ENCODE measurements around the gene CSNK1D. TPM values are rescaled to one million over a fixed set of nuclear protein-coding genes. Genes with fewer than 3 reads are reported as not detected.
A peak's percentile ranks its signal among the peaks of the same experiment; 100 is the strongest.
"Not testable (repeated sequence)": the region's sequence is repeated elsewhere in the genome, so short reads cannot be mapped to it uniquely, and the experiment has no call there.

The CSNK1D gene
- total RNA-seq, 2 donors from 2014 or later: 37.6 to 116 TPM

DNA sequence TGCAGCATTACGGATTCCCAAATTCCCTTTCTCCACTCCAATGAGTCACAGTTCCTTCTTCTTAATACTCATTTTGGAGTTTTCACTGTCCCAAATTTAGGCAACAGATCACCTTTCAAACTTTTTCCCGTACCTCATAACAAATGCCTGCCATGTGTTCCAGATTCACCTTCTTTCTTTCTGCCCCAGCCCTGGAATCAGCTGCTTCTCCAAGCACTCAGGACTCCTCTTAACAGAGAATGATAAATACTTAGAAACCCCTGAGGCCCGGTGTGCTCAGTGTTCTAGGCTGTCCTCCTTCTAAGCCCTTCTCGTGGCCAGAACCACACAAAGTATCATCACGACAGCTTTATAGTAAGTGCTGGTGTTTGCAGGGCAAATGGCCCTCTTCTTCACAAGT, 14.9 kb downstream of the CSNK1D start:
- DNase-seq: no peak
- Histone ChIP-seq H3K4me1 (peaks cover under 1% of the 10 kb centered on the region), H3K27me3 (no peaks in the 10 kb centered on the region), H3K27ac (no peak overlapping the region), H3K9me3 (no peaks in the 10 kb centered on the region), H3K36me3 (replicated peaks in 1 of 2; ENCODE audit: insufficient read depth in 1 of 2, low read depth in 2 of 2) (peaks cover 9 to 35% of the 10 kb centered on the region in 2 donors), H3K4me3 (no peak overlapping the region)
- WGBS, 2 donors: 77 to 79% methylated on average over 5 of the region's 5 CpGs
- no peak for ATAC-seq
- no peak for TF ChIP-seq POLR2A (IDR thresholded peaks at IDR 0.05)
- TF ChIP-seq, protein P1, sequence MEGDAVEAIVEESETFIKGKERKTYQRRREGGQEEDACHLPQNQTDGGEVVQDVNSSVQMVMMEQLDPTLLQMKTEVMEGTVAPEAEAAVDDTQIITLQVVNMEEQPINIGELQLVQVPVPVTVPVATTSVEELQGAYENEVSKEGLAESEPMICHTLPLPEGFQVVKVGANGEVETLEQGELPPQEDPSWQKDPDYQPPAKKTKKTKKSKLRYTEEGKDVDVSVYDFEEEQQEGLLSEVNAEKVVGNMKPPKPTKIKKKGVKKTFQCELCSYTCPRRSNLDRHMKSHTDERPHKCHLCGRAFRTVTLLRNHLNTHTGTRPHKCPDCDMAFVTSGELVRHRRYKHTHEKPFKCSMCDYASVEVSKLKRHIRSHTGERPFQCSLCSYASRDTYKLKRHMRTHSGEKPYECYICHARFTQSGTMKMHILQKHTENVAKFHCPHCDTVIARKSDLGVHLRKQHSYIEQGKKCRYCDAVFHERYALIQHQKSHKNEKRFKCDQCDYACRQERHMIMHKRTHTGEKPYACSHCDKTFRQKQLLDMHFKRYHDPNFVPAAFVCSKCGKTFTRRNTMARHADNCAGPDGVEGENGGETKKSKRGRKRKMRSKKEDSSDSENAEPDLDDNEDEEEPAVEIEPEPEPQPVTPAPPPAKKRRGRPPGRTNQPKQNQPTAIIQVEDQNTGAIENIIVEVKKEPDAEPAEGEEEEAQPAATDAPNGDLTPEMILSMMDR (IDR thresholded peaks at IDR 0.05): no peak
- intact Hi-C loops (cut with DNase I): no loop called here

GRCh38 chr17:82257473-82257872, 16.0 kb downstream of the CSNK1D start:
- ATAC-seq (peak; percentile 62), DNase-seq (peak in 1 of 4 donors; percentile 58)
- Histone ChIP-seq H3K4me1 (no peaks in the 10 kb centered on the region), H3K36me3 (replicated peaks in 1 of 2; ENCODE audit: insufficient read depth in 1 of 2, low read depth in 2 of 2) (peaks cover 12 to 44% of the 10 kb centered on the region in 2 donors), H3K27me3 (no peaks in the 10 kb centered on the region), H3K27ac (no peak overlapping the region), H3K9me3 (no peaks in the 10 kb centered on the region), H3K4me3 (no peak overlapping the region)
- no peak for TF ChIP-seq POLR2A (IDR thresholded peaks at IDR 0.05)
- TF ChIP-seq, protein P1 (IDR thresholded peaks at IDR 0.05): no peak
- intact Hi-C loops (cut with DNase I): no loop called here
- 69 to 73% methylated on average over 10 of the region's 10 CpGs for WGBS, 2 donors

DNA sequence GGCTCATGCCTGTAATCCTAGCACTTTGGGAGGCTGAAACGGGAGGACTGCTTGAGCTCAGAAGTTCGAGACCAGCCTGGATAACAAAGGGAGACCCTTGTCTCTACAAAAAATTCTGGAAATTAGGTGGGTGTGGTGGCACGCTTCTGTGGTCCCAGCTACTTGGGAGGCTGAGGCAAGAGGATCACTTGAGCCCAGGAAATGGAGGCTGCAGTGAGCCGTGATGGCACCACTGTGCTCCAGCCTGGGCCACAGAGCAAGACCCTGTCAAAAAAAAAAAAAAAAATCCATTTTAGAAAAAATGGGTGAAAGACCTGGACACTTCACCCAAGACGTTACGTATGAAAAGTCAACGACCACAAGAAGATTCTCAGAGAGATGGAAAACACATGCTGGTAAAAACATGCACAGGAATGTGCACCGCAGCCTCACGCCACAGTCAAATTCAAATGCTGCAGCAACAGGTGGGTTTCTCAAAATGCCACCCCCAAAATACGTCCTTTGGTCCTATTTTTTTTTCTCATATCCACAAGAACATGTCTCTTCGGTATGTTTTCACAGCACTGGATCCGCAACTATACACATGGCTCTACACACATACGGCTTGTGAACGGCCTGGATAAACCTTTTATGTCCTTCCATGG, 17.1 kb downstream of the CSNK1D start:
- ATAC-seq (no peak), DNase-seq (no peak)
- no peak overlapping the region for H3K27ac ChIP-seq
- no peak overlapping the region for H3K4me3 ChIP-seq
- no peaks in the 10 kb centered on the region for H3K27me3 ChIP-seq
- no peaks in the 10 kb centered on the region for H3K9me3 ChIP-seq
- TF ChIP-seq POLR2A (IDR thresholded peaks at IDR 0.05): no peak
- TF ChIP-seq, protein P1 (IDR thresholded peaks at IDR 0.05): no peak
- intact Hi-C loops (cut with DNase I): no loop called here
- no peaks in the 10 kb centered on the region for H3K4me1 ChIP-seq
- H3K36me3 ChIP-seq (replicated peaks in 1 of 2; ENCODE audit: insufficient read depth in 1 of 2, low read depth in 2 of 2): peaks cover 24 to 49% of the 10 kb centered on the region in 2 donors
- WGBS, 2 donors: 90 to 93% methylated on average over 14 of the region's 14 CpGs

DNA sequence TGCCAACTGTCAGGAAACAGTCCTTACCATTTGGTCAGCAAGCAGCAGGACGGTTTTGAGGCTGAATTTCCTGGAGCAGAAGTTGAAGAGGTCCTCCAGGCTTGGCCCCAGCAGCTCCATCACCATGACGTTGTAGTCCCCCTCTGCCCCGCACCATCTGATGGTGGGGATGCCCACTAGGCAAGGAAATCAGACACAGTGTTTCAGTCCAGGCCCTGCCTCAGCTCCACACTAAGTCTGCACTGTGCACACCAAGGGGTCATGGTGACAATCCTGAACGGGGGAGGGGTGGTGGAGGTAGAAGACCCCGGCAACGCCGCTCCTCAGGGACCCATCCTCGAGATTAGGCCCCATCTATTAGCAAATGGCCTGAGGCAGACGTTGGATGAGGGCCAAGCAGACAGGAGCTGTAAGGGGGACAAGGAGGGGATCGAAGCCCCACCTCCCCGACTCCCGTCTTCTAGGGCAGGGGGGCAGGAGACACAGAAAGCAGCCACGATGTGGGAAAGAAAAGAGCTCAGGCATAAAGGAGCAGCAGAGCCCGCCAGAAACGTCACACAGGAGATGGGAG, 18.0 kb downstream of the CSNK1D start:
- H3K4me3 ChIP-seq: no peak overlapping the region
- no peaks in the 10 kb centered on the region for H3K4me1 ChIP-seq
- DNase-seq (no peak), ATAC-seq (no peak)
- intact Hi-C loops (cut with DNase I): no loop called here
- peaks cover 32 to 50% of the 10 kb centered on the region in 2 donors for H3K36me3 ChIP-seq (replicated peaks in 1 of 2; ENCODE audit: insufficient read depth in 1 of 2, low read depth in 2 of 2)
- H3K9me3 ChIP-seq: no peaks in the 10 kb centered on the region
- WGBS, 2 donors: 84 to 88% methylated on average over 15 of the region's 15 CpGs
- H3K27me3 ChIP-seq: no peaks in the 10 kb centered on the region
- TF ChIP-seq, protein P1 (IDR thresholded peaks at IDR 0.05): no peak
- TF ChIP-seq POLR2A (IDR thresholded peaks at IDR 0.05): no peak
- no peak overlapping the region for H3K27ac ChIP-seq

- ATAC-seq; H3K4me3 ChIP-seq; H3K4me1 ChIP-seq; H3K27me3 ChIP-seq; H3K9me3 ChIP-seq; intact Hi-C loops (cut with DNase I); H3K27ac ChIP-seq; DNase-seq: not testable (repeated sequence)
- H3K36me3 ChIP-seq (replicated peaks in 1 of 2; ENCODE audit: insufficient read depth in 1 of 2, low read depth in 2 of 2): peaks cover 37 to 53% of the 10 kb centered on the region in 2 donors
- WGBS, 2 donors: 97 to 100% methylated on average over 6 to 30 of the region's 33 CpGs
Observed at GRCh38 chr17:82254746-82255145, 18.8 kb downstream of the CSNK1D start.

- H3K27me3 ChIP-seq; ATAC-seq; H3K27ac ChIP-seq; H3K9me3 ChIP-seq; DNase-seq; H3K4me1 ChIP-seq; H3K4me3 ChIP-seq; intact Hi-C loops (cut with DNase I): not testable (repeated sequence)
- 96 to 98% methylated on average over 5 to 25 of the region's 39 CpGs for WGBS, 2 donors
- H3K36me3 ChIP-seq (replicated peaks in 1 of 2; ENCODE audit: insufficient read depth in 1 of 2, low read depth in 2 of 2): peaks cover 44 to 55% of the 10 kb centered on the region in 2 donors
Observed at GRCh38 chr17:82254096-82254495, 19.4 kb downstream of the CSNK1D start.

Data from body of pancreas (tissue), 4 donors.